ENCODE data around the gene CCDC160.
"Not testable (repeated sequence)": the region's sequence is repeated elsewhere in the genome, so short reads cannot be mapped to it uniquely, and the experiment has no call there.

CCDC160 gene

GRCh38 chrX:134236626-134237614 is at the start of gene CCDC160:
Gene CCDC160, plus strand, starts transcription at chrX:134237182. Its CDS starts 7,619 bp downstream, at chrX:134244801.
- H3K27ac ChIP-seq, result no peak within 1 kb of the TSS
- DNase-seq (ENCODE audit: low read depth, low spot score), result no peak

GRCh38 chrX:134191281-134191680 is 45.7 kb upstream of the CCDC160 start:
- no peak overlapping the region for H3K27ac ChIP-seq
- no peak for DNase-seq (ENCODE audit: low read depth, low spot score)

- H3K27ac ChIP-seq, result no peak overlapping the region
- no peak for DNase-seq (ENCODE audit: low read depth, low spot score)
These were observed 42.1 kb upstream of the CCDC160 start for GRCh38 chrX:134194915-134195314.

GRCh38 chrX:134202561-134202960 is 34.4 kb upstream of the CCDC160 start:
- DNase-seq (ENCODE audit: low read depth, low spot score), result no peak

GRCh38 chrX:134206221-134206620 is 30.8 kb upstream of the CCDC160 start:
- no peak overlapping the region for H3K27ac ChIP-seq
- DNase-seq (ENCODE audit: low read depth, low spot score), result no peak

More at GRCh38 chrX:134202561-134202960, 34.4 kb upstream of the CCDC160 start:
- no peak overlapping the region for H3K27ac ChIP-seq

- H3K27ac ChIP-seq, result no peak overlapping the region
- no peak for DNase-seq (ENCODE audit: low read depth, low spot score)
These were observed 26.5 kb upstream of the CCDC160 start for GRCh38 chrX:134210465-134210864.

- no peak overlapping the region for H3K27ac ChIP-seq
- no peak for DNase-seq (ENCODE audit: low read depth, low spot score)
These were observed 1.7 kb upstream of the CCDC160 start for GRCh38 chrX:134235236-134235635.

- DNase-seq (ENCODE audit: low read depth, low spot score); H3K27ac ChIP-seq: not testable (repeated sequence)
These were observed 1.2 kb downstream of the CCDC160 start for GRCh38 chrX:134238144-134238543.

- H3K27ac ChIP-seq, result no peak overlapping the region
- no peak for DNase-seq (ENCODE audit: low read depth, low spot score)
These were observed 2.0 kb downstream of the CCDC160 start for GRCh38 chrX:134239016-134239415.

GRCh38 chrX:134240209-134240608 is 3.2 kb downstream of the CCDC160 start:
- no peak overlapping the region for H3K27ac ChIP-seq
- DNase-seq (ENCODE audit: low read depth, low spot score), result no peak

- no peak overlapping the region for H3K27ac ChIP-seq
These were observed 5.1 kb downstream of the CCDC160 start for GRCh38 chrX:134241960-134242619.

GRCh38 chrX:134244043-134244442 is 7.1 kb downstream of the CCDC160 start:
- DNase-seq (ENCODE audit: low read depth, low spot score), result no peak
- no peak overlapping the region for H3K27ac ChIP-seq

More at GRCh38 chrX:134241960-134242619, 5.1 kb downstream of the CCDC160 start:
- no peak for DNase-seq (ENCODE audit: low read depth, low spot score)

GRCh38 chrX:134246282-134246681 is 9.3 kb downstream of the CCDC160 start:
- H3K27ac ChIP-seq, result no peak overlapping the region
- no peak for DNase-seq (ENCODE audit: low read depth, low spot score)

- H3K27ac ChIP-seq, result no peak overlapping the region
- DNase-seq (ENCODE audit: low read depth, low spot score), result no peak
These were observed 10.5 kb downstream of the CCDC160 start for GRCh38 chrX:134247492-134247891.

- no peak overlapping the region for H3K27ac ChIP-seq
- DNase-seq (ENCODE audit: low read depth, low spot score), result no peak
These were observed 12.3 kb downstream of the CCDC160 start for GRCh38 chrX:134249241-134249640.

- DNase-seq (ENCODE audit: low read depth, low spot score), result no peak
- H3K27ac ChIP-seq, result no peak overlapping the region
These were observed 14.3 kb downstream of the CCDC160 start for GRCh38 chrX:134251241-134251640.

- no peak for DNase-seq (ENCODE audit: low read depth, low spot score)
- peak overlapping the region; percentile 24 for H3K27ac ChIP-seq
These were observed 17.5 kb downstream of the CCDC160 start for GRCh38 chrX:134254511-134254910.

GRCh38 chrX:134255555-134255954 is 18.6 kb downstream of the CCDC160 start:
- DNase-seq (ENCODE audit: low read depth, low spot score), result no peak
- no peak overlapping the region for H3K27ac ChIP-seq

GRCh38 chrX:134256684-134257083 is 19.7 kb downstream of the CCDC160 start:
- no peak for DNase-seq (ENCODE audit: low read depth, low spot score)

GRCh38 chrX:134258202-134258601 is 21.2 kb downstream of the CCDC160 start:
- no peak for DNase-seq (ENCODE audit: low read depth, low spot score)
- H3K27ac ChIP-seq, result no peak overlapping the region

More at GRCh38 chrX:134256684-134257083, 19.7 kb downstream of the CCDC160 start:
- H3K27ac ChIP-seq, result no peak overlapping the region

- not testable (repeated sequence) for DNase-seq (ENCODE audit: low read depth, low spot score); H3K27ac ChIP-seq
These were observed 49.0 kb downstream of the CCDC160 start for GRCh38 chrX:134285934-134286333.

All from epithelial cell of prostate (primary cell).